HG02763 (cell line): ENCODE data around the gene PCSK6.

Experiments
- ATAC-seq: cut with Tn5 transposase; IDR thresholded peaks from one replicate; pipeline ENCODE4 v1.9.1; 2021; ENCODE audit warnings: mild to moderate bottlenecking, moderate library complexity; ENCODE audit not compliant: unreplicated experiment

PCSK6 gene

GRCh38 chr15:101499863-101500713, 10.6 kb upstream of the PCSK6 start:
- ATAC-seq: peak; percentile 54

GRCh38 chr15:101498717-101499480, 9.4 kb upstream of the PCSK6 start:
- ATAC-seq: no peak

- no peak for ATAC-seq
These were observed 8.7 kb upstream of the PCSK6 start for GRCh38 chr15:101498076-101498716.

- no peak for ATAC-seq
These were observed 8.1 kb upstream of the PCSK6 start for GRCh38 chr15:101497484-101498034.

GRCh38 chr15:101497017-101497416, 7.5 kb upstream of the PCSK6 start:
- no peak for ATAC-seq

GRCh38 chr15:101496198-101496986, 6.9 kb upstream of the PCSK6 start:
- no peak for ATAC-seq

GRCh38 chr15:101495334-101496197, 6.1 kb upstream of the PCSK6 start:
- ATAC-seq: no peak

GRCh38 chr15:101494251-101494796, 4.8 kb upstream of the PCSK6 start:
- ATAC-seq: no peak

- no peak for ATAC-seq
These were observed 3.5 kb upstream of the PCSK6 start for GRCh38 chr15:101492766-101493692.

GRCh38 chr15:101491734-101492640, 2.5 kb upstream of the PCSK6 start:
- ATAC-seq: no peak

- no peak for ATAC-seq
These were observed 1.6 kb upstream of the PCSK6 start for GRCh38 chr15:101490922-101491733.

- ATAC-seq: no peak
These were observed 943 bp upstream of the PCSK6 start for GRCh38 chr15:101490408-101490891.

- no peak for ATAC-seq
These were observed 289 bp downstream of the PCSK6 start for GRCh38 chr15:101489237-101489598.

- no peak for ATAC-seq
These were observed 975 bp downstream of the PCSK6 start for GRCh38 chr15:101488300-101489164.
